DMS114 treated with DMSO at 0.1 percent for 48 hours (cell line): ENCODE results near the gene OBP2A.
"Not testable (repeated sequence)": the region's sequence is repeated elsewhere in the genome, so short reads cannot be mapped to it uniquely, and the experiment has no call there.

ENCODE experiments used
- DNase-seq: peaks from one replicate; lab custom pipeline; 2025; ENCODE audit not compliant: unreplicated experiment; lab: John Stamatoyannopoulos, UW

Gene OBP2A

DNA sequence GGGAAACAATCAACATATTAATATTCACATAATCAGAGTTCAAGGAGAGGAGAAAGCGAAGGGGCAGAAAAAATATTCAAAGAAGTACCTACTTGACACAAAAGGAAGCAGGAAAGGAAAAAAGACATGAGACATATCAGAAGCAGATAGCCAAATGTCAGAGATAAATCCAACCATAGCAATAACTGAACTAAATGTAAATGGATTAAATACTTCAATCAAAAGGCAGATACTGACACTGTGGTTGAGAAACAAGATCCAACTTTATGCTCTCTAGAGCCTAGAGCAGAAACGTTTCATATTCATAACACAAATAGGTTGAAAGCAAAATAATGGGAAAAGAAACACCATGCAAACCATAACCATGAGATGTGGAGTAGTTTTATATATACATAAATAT, 36.5 kb upstream of the OBP2A start:
- DNase-seq: no peak

DNA sequence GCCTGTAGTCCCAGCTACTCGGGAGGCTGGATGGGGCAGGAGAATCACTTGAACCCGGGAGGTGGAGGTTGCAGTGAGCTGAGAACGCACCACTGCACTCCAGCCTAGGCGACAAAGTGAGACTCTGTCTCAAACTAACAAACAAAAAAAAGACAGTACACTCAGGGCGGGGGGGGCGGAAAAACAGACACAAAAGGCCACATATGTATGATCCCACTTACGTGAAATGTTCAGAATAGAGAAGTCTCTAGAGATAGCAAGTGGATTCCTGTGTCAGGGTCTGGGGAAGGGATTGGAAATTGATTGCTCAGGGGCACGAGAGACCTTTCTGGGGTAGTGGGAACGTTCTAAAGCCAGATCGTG, 33.7 kb upstream of the OBP2A start:
- no peak for DNase-seq

DNA sequence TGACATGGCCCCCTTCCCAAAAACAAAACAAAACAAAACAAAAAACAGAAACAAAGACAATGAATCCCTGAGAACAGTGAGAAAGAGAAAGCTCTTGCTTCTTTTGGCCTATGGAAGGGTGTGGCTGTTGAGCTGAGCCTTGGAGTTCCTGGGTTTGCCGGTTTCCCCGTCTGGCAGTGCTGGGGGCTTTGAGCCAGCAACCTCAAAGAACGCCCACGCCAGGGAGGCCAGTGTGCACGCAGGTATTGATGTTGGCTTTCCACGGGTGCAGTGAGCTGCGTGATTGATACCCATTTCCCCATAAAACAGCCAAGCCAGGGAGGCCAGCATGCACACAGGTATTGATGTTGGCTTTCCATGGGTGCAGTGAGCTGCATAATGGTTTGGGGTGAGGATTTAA, 33.0 kb upstream of the OBP2A start:
- no peak for DNase-seq

DNA sequence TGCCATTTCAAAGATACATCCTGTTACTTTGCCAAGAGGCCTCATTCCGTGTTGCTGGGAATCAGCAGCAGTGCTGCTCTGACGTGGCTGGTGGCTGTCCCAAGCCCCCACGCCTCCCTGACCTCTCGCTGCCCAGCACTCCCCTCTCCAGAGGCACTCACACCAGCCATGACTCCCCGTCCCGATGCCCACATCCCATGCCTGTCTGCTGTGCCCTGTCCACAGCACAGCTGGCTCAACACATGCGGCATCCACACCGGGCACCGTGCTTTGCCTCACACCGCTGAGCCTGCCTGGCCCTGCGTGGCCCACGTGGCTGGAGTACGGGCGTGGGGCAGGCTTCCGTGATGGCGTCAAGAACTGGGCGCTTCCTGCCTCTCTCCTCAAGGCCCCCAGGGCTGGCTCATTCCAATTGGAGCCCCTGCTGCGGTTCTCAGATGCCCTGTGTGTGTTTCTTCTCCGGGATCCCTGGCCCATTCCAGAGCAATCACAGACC, 32.5 kb upstream of the OBP2A start:
- no peak for DNase-seq

DNA sequence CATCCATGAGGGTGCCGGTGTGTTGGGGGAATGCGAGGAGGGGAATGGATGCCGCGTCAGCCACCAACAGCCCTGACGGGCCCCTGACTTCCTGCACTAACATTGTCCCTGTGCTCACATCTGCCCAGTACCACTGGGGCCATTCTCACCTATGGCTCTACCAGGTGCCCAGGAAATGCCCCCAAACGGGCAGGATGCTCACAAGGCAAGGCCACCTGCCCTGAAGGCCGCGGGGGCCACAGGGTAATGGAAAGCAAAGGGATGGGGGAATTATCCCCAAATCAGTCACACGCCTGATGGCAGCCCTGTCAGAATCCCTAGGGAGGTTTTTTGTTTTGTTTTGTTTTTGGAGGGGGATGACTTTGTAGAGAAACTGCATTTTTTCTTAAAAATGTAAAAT, 32.0 kb upstream of the OBP2A start:
- not testable (repeated sequence) for DNase-seq

DNA sequence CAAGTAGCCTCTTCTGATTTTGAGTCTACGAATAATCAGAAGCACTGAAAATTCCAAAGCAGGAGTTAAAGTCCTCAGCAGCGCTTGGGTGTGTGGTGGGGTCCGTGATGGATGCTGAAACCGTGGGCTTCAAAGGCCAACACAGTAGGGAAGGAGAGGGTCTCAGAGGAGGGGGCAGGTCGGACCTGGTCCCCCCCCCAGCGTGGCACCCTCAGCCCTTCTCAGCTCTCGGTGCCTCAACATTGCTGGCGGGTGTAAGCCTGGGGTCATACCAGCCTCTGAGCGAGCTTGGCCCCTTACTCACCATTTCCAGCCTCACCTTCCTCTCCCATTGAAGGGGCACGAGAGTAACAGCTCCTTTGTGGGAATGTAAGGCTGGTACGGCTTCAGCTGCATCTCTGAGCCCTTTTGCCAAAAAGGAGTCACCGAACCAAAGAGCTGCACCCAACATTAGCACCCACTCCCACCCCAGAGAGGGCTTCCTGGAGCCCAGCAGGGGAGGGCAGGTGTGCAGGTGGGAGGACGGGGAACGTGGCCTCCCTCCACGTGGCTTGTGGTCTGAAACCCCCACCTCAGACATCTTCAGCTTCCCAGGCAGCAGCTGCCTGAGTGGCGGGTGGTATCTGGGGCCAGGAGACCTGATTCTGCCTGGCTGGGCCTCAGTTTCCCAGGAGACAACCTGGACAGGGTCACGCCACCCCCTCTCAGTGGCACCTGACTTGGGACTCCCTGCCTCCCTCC, 31.4 kb upstream of the OBP2A start:
- DNase-seq: no peak

DNA sequence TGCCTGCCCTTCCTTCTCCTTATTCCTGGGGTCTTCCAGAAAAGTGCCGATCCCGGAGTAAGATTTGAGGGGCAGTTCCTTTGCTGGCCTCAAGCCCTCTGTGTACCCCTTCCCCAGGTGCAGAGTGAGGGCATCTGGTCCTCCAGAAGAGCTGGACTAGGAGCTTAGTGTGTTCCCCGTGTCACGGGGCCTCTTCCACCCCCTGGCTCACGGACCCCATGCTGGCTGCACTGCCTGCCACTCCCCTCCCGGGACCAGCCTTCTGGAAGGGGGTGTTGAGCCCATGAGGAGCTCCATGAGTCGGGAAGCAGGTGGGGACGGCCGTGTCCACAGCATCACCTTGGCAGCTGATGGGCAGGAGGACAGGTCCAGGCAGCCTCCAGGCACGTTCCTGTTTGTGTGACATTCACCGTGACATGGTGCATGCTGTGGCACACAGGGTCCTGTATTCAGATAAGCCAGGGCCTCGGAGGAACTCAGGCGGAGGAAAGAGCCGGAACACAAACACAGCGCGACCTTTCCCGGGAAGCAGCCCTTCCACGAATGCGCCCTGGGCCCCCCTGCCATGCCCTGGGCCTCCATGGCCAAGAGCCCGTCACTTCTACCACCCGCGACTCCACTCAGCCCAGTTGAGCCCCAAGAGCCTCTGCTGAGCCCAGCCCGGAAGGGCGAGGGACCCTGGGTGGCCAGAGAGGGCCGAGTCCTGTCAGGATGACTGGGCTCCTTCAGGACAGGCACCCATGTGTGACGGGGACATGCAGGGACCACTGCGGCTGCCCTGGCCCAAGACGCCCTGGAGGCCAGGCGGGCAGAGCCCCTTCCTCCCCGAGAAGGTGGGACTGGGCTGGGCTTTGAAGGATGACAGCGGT, 30.6 kb upstream of the OBP2A start:
- no peak for DNase-seq

DNA sequence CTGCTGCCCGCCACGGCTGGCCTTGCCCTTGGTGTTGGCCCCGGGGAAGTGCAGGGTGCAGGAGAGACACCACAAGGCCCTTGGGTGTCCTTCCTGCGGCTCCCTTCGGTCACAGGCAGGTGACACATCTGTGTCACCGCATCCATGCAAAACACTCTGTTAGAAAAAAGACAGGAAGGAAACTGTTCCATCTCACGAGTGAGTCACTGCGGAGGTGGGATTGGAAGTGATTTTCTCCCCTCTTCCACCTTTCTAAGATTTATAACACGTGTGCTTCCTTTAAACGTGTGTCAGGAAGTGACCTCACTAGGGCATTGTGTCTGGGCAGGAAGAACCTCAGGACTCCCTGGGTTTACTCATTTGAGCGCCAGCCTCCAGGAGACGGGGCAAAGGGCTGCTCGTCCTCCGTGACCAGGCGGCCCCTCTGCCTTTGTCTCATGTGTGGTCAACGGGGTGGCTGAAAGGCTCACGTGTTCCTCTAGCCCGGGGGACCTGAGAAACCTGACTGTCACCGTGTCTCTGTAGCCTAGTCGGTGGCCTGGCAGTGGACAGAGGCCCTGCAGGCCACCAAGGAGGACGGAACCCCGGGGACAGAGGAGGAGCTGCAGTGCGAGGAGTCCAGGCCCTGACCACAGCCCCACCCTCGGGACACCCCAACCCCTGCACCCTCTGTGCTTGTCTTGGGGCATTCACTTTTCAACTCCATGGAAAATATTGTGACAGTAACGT, 29.6 kb upstream of the OBP2A start:
- DNase-seq: no peak

DNA sequence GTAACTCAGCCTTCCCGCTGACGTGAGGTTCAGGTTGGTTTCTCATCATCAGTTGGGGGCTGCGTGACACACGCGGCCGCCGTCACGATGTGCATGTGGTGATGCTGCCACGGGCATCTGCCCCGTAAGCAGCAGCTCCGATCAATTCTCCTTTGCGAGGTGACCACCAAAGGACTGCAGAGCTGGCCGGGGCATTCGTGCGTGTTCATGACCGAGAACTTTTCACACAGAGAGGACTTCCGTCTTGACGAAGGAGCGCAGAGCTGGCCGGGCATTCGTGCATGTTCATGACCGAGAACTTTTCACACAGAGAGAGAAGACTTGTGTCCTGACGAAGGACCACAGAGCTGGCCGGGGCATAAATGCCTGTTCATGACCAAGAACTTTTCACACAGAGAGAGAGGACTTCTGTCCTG, 28.5 kb upstream of the OBP2A start:
- no peak for DNase-seq

DNA sequence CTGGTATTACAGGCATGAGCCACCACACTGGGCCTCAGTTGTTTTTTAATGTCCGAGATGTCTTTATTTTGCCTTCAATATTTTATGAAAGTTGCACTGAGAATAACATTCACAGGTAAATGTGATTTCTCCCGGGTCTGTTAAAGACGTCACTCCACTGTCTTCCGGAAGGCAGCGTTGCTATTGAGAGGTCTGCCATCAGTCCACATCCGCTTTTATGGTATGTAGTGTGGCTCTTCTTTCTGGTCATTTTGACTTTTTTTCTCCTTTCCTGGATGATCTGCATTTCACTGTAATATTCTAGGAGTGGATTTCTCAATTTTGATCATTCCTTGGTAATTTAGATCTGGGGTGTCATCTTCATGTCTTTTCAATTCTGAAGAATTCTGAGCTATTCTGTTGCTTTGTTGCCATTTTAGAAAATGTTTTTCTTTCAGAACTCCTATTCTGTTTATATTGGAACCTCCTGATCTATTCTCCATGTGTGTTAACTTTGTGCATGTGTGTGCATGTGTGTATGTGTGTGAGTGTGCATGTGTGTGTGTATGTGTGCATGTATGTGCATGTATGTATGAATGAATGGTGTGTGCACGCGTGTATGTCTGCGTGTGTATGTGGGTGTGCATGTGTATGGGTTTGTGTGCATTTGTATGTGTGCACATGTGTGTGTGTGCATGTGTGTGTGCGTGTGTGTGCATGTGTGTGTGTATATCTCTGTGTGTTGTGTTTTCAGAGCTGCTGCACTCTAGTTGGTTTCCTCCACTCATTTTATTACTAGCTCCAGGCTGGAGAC, 26.6 kb upstream of the OBP2A start:
- no peak for DNase-seq

DNA sequence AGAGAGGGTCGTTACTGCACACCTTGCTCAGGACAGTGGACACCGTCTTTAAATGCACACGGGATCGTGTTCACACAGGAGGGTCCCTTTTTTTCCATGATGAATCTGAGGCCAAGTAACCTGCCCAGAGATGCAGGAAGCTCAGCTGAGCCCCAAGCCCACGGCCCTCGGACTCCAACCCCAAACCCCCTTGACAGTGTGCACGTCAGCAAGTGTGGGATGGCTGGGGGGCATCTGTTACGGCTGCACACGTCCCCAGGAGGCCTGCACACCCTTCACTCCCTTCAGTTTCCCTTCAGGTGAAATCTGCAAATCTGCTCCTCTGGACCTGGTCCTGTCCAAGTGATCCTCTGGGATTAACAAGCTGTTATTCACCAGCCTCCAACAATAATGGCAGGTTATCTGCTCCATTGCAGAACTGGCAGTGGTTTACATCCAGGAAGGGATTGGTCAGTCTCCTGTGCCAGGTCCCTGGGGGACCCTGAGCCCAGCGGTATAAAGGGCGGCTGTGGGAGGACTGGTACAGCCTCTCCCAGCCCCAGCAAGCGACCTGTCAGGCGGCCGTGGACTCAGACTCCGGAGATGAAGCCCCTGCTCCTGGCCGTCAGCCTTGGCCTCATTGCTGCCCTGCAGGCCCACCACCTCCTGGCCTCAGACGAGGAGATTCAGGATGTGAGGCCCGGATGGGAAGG, 24.9 kb upstream of the OBP2A start, which contains the start of gene LCN1:
Gene LCN1 (plus strand): TSS at position 525 of the 692 bp plus-strand sequence. CDS start 58 bp downstream, at position 583.
- DNase-seq: no peak

DNA sequence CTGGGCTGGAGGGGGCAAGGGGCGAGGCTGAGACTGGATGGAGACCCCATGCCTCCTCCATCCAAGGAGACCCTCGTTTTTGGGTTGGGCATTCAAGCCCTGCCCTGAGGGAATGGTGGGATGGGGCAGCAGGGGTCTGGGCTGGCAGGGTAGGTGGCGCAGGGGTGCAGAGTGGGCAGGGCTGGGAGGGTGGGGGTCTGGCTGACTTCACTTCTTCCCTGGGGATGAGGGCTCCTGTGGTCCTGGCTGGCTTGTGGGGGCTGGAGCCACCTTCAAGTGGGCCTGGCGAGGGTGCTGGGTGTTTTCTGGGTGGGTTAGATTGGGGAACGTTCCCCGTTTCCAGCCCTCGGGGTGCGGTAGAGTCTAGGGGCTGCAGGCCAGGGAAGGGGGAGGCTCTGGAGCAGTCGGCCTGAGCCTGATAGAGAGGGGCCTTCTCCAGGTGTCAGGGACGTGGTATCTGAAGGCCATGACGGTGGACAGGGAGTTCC, 24.3 kb upstream of the OBP2A start:
- no peak for DNase-seq

DNA sequence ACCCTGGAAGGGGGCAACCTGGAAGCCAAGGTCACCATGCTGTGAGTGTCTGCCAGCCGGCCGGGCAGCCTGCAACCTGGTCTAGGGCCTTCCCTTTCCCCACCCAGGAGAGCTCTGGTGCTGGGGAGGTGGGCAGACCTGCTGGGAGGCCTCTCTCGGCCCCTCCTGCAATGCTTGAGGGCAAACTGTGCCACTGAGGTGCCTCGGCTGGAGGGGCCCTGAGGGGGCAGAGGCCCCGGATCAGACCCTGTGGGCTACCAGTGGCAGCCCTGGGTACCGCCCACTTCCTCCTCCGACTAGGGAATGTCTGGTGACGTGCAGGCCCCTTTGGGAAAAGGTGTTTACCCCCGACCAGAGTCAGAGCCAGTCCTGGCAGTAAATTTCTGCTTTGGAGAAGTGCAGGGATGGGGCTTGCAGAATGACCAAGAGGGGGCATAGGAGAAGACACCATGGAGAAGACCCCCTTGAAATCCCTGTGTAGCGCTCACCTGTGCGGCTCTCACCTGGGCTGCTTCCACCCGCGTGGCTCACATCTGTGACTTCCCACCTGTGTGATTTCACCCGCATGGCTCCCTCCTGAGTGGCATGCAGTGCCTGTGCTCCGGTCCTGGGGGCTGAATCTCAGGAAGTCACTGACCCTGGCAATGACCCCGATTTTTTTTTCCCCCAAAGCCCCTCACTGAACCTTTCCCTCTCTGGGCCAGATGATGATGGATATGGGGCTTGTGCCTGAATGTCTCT, 23.6 kb upstream of the OBP2A start:
- no peak for DNase-seq

DNA sequence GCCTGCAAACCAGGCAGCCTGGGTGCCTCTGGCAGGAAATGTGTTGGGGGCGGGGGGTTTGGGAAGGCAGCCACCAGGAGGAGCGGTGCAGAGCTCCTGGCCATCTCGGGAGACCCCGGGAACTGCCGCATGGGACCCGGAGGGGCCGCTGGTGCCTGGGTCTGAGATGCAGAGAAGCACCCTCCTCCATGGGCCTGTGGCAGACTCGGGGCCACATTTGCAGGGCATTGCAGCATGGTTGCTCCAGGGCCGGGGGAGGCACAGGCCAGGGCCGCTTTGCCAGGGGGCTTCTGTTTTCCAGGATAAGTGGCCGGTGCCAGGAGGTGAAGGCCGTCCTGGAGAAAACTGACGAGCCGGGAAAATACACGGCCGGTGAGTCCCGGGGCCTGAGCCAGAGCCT, 23.0 kb upstream of the OBP2A start:
- no peak for DNase-seq

DNA sequence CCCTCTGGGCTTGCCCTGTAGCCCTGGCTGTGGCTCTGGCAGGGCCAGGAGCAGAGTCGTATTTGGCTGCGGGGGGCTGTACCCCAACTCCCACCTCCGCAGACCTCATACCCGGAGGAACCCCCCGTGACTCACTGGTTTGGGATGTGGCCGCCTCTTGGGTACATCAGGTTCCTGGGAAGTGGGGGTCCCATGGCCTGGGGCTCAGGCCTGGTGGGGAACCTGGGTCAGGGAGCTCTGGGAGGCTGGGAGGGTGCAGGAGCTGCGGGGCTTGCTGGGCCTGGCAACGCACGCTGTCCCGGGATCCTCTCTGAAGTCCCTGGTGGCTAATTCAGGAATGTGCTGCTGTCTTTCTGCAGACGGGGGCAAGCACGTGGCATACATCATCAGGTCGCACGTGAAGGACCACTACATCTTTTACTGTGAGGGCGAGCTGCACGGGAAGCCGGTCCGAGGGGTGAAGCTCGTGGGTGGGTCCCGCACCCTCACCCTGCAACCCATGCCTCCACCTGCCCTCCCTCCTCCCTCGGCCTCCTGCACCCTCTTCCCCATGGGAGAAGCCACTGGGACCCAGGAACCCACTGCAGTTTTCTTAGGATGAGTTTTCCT, 22.3 kb upstream of the OBP2A start:
- no peak for DNase-seq

DNA sequence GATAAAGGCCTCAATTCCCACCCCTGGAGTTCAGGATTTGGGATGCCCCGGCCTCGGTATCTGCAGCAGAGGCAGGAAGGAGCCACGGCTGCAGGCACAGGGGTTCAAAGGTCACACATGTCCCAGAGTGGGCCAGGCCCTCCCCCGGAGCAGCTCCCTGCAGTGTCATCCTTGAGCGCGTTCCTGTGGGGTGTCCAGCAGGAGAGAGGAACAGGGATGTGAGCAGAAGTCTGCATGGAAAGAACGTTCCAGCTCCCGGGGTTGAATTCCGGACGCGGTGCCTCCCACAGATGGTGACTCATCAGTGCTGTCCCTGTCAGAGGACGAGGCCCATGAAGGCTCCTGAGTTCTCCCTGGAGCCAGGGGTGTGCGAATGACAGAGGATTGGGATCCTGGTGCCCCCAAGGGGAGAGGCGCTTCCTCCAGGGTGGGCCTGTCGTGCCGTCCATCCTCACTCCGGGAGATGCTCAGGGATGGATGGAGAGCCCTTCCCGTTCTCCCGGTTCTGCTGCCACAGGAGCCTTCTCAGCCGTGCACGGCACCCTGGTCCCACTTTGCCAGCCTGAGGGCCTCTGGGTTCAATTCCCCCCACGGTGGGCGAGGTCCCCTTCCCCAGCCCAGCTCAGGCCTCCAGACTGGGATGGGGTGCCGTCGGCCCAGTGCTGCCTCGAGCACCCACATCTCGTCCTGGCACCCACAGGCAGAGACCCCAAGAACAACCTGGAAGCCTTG, 21.6 kb upstream of the OBP2A start:
- no peak for DNase-seq

DNA sequence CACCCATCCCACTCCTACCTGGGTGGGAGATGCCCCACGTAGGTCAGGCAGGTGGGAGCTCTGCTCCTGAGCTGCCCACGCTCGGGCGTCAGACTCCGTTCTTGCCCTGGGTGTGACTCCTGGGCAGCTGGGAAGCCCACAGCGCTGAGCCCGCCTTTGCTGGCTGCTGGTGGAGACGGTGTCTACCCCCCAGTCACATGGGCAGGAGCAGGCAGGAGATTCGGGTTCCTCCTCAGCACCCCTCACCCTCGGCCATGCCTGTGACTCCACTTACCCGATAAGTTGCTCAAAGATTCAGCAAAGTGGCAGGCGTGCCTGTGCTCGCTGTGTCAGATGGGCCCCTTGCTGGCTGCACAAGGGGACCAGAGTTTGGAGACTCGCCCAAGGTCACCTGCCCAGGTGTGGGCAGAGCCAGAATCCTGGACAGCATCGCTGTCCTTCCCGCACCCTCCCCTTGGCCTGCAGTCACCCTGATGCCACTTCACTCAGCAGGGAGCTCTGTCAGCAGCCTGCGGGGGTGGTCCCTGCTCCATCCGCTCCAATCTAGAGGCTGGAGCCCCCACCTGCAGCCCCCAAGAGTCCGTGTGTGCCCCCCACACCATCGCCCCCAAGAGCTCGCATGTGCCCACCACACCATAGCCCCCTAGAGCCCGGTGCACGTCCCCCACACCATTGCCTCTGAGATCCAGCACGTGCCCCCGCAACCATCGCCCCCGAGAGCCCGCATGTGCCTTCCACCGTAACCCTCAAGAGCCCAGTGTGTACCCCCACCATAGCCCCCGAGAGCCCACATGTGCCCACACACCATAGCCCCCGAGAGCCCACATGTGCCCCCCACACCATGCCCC, 20.5 kb upstream of the OBP2A start:
- DNase-seq: no peak
